ENCODE data around the gene KNTC1.

- TF ChIP-seq CHD4 (IDR thresholded peaks at IDR 0.05; ENCODE audit: borderline replicate concordance) = no peak
- TF ChIP-seq GATA3 (IDR thresholded peaks at IDR 0.05; ENCODE audit: borderline replicate concordance) = no peak
- TF ChIP-seq CTCF (IDR thresholded peaks at IDR 0.05) = no peak
- no peak for TF ChIP-seq PHF8 (IDR thresholded peaks at IDR 0.05; ENCODE audit: borderline replicate concordance, low read depth)
- no peak for TF ChIP-seq JUNB (IDR thresholded peaks at IDR 0.05)
Measured at GRCh38 chr12:122668268-122668667, 141.2 kb downstream of the KNTC1 start.

All from A549 (cell line).